CD4-positive, alpha-beta T cell treated with Interleukin-15 for 4 hours (primary cell): ENCODE results near the gene PKNOX1.
"Not testable (repeated sequence)": the region's sequence is repeated elsewhere in the genome, so short reads cannot be mapped to it uniquely, and the experiment has no call there.

Experiments
- DNase-seq: peaks from one replicate; pipeline ENCODE4 v3.0.0-alpha.2; 2020; ENCODE audit warnings: low spot score

Gene PKNOX1

DNA sequence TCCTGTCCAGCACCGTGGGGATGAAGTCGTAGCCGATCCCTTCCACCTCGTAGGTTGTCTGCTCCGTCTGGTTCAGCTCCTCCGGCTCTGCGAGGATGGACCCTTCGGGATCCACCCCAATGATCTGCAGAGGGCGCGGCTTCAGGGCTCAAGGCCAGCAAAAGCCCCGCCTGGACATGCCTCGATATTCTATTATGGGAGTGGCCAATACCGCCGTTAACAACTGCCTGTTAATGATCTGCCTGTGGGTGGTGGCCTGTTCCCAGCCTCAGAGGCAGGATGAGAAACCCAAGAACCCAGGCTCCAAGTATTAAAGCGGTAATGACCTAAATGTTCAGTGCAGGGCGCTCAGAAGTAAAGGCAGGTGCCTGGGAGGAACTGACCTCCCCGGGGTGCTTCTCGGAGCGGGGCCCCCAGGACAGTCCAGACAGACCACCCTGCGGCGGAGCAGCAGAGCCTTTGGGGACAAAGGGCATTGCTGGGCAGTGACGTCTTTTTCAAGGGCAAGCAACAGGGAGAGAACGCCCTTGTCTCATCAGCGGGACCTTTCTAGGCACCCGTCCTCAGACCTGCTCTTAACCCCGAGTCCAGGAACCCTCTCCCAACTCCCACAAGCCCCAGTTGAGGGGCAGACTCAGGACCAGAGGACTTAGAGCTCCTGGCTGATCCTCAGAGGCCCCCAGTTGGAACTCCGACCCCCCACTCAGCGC is 88.7 kb downstream of the PKNOX1 start:
- DNase-seq: not testable (repeated sequence)

DNA sequence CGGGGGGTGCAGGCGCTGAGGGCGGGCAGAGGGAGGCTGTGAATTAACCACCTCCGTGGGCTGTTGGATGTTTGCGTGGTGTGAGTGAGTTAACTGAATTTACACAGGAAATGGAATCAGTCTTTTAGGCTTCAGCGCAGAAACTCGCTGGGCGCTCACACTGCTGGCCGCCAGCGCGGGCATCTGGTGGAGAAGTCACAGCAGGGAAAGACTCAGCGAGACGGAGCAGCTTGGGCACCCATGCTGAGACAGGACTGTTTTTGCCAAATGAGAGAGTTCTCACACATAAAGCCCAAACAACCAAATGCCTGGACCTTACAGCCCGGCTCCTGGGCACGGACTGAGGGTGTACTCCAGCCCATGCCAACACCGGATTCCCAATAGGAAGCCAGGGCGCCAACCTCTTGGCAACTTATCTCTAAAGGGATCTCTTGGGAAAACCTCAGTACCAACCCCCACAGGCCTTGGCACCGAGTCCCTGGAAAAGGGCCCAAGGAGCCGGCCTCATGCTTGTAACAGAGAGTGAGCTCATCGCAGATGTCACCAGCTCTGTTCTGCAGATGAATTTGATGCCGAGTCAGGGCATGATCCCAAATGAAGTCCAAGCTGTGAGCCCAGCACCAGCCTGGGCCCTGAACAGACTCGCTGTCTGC is 90.0 kb downstream of the PKNOX1 start:
- not testable (repeated sequence) for DNase-seq

DNA sequence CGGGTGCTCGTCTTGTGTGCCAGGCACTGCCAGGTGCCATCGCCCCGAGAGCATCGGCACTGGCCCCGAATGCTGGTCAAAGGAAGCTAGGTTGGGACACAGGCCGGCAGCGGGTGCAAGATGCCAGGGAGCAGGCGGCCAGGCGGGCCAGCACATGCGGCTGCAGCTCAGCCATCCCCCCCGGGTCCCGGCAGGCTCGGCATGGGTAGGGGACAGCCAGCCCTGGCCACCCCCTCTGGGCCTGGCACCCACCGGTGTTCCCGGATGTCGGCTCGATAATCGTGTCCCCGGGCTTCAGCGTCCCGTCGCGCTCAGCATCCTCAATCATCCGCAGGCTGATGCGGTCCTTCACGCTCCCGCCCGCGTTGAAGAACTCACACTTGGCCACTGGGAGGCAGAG is 91.6 kb downstream of the PKNOX1 start:
- DNase-seq: not testable (repeated sequence)

DNA sequence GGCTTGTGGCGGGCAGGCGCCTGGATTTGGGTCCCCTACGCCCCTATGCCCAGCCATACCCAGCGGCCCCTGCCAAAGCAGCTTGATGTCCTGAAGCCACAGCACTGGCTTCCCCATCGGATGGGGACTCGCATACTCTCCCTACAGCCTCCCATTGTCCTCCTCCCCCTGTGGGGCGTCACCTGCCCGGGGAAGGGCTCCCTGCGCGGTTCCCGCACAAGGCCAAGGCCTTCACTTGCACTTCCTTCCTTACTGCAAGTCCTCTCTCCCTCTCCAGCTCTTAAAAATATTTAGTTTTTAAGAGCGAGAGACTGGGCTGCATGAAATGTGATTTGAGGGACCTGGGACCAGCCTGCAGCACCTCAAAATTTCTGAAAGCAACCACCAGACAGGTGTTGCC is 92.3 kb downstream of the PKNOX1 start:
- DNase-seq: not testable (repeated sequence)

DNA sequence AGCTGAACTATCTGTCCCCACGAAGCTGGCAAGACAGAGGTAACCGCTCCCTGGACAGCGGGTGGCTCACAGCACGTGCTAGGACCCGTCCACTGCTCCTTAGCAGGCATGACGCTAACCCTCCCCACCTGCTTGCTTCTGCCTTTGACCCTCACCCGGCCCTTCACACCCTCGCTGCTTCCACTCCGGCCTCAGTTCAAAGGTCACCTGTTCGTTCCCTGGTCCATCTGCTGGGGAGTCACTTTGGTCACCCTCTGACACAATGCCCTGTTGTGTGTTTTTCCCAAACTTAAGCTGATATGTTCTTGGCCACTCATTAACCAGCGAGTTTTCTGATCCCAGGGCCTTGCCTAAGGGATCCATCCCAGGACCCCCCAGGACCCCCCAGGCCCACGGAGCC is 93.7 kb downstream of the PKNOX1 start:
- not testable (repeated sequence) for DNase-seq

DNA sequence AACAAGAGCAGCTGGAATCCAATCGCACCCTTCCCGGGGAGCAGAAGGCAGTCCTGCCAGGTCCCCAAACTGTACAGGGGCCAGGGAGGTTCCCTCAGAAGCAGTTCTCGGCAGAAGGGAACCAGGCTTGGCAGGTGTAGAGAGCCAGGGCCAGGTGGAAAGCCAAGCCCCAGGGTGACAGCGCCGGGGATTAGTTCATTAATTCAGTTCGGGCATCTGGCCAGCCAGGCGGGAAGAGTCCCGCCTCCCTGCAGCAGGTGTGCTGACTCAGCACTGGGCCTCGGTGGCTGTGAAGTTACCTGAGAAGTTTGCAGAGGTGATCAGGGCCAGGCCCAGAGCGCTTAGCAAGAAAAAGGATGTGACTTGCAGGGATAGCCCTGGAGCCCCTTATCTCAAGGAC is 95.3 kb downstream of the PKNOX1 start:
- not testable (repeated sequence) for DNase-seq

DNA sequence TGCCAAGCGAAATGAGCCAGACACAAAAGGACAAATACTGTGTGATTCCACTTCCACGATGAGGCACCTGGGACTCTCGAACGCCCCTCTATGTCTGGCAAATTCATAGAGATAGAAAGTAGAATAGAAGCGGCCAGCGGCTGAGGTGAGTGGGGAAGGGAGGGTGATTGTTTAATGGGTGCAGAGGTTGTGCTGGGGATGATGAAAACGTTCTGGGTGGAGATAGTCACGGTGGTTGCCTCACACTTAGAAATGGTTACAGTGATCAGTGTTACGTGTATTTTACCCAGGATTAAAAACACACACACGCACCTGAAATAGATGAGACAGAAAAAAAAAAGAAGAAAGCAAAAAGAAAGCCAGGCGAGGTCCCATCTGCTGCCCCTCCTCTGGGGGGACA is 98.4 kb downstream of the PKNOX1 start:
- not testable (repeated sequence) for DNase-seq

DNA sequence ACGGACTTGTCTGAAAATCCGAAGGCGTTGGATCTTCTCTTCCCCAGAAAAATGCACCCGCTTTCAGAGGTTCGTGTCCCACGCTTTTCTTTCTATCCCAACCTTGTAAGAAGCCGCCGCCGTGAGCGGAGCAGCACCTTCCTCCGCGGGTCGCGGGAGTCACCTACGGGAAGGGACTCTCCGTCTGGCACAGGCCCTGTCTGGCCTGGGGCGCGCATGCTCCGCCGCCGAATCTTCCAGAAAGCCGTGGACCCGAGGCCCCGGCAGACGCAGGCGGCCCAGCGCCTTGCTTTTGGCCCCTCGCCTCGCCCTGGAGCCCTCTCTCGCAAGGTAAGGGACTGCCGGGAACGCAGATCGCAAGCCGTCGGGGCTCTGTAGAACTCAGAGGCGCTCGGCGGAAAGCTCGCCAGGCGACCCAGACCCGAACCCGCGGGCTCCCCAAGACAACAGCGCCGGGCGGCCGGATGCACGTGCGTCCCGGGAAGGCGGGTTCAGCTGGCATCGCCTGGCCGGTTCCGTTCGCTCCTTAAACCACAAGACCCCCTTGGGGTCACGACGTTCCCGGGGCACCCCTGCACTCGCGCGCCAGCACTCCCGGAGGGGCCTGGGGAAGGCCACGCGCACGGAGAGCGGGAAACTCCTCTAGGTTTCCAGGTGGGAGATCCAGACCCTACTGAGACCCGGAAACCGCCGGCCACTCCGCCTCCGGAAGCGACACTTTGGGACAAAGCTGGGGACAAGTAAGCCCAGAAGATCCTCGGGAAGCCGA is 100.2 kb downstream of the PKNOX1 start:
- DNase-seq: not testable (repeated sequence)

DNA sequence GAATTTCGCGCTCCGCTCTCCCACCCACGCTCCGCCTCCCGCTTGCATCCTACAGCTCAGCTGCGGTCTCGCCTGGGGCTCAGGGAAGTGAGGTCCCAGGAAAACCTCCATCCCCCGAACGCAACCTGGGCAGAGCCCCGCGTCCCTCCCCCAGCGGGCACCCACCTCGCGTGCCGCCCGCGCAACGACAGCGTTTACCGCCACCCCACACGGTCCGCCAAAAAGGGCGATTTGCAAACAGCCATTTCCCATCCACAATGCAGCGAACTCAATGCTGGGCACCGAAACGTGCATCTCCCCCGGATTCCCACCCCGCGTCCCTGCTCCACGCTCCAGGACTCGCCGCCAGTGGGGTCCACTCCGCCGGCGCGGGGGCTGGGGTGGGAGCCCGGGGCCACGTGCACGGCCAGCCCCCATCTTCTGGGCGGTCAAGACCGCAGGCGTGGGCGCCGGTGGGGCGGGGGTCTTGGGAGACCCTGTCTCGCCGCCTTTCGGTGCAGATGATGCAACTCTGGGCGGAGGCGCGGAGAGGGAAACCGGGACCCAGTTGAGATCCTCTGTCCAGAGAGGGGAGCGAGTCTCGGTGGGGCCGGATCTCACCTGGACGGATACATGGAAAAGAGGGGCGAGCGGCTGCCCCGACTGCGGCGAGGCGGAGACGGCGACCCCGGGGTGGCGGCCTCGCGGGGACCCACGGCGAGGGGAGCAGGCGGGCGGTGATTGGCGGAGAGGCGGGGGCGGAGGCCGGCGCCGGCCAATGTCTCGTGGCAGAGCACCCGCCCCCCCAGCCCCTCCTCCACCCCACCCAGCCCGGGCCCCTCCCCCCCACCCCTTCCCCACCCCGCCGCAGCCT is 101.0 kb downstream of the PKNOX1 start, which contains the start of gene CBS:
Gene CBS, minus strand, starts transcription at position 666 of the 853 bp plus-strand sequence. CDS start 3,642 bp downstream, outside the sequence.
- DNase-seq: not testable (repeated sequence)

DNA sequence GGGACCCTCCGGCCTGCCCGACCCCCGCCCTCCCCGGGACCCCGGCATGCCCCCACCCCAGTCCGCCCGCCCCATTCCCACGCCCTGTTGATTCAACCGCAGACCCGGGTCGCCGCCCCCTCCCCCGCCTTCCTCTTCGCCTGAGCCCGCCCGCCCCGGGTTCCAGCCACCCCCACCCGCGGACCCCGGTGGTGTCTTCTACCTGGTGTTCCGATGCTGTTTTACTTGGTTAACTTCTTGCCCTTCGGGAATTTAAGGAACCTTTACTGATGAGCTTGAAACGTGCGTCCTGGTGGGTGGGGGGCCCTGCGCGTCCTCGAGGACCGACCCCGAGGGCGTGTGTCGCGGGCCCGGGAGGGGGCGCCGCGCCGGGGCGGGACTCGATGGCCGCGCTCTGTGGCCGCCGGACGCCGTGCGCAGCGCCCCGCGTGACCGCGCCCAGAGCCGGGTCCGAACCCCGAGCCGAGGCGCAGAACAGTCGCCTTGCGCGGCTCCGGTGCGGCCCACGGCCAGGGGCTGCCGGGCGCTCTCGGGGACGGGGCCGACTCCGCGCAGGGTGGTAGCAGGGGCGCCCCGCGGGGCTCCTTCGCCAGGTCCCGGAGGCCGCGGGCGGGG is 101.8 kb downstream of the PKNOX1 start:
- DNase-seq: not testable (repeated sequence)

DNA sequence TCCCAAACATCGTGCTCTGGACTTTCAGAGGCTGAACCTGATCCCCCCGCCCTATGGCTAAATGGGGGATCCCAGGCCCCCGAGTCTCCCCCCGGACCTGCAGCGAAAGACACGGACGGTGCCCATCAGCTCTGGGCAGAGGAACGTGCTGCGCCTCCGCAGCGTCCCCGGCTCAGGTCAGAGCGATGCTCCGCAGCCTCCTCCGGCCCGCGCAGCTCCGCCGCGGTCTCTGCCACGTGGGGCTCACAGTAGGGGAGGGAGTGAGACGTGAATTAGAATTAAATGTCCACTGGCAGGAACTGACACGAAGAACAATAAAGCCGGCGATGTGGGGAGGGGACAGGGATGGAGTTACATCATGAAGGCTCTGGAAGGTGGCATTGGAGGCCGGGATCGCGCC is 102.3 kb downstream of the PKNOX1 start:
- DNase-seq: not testable (repeated sequence)

DNA sequence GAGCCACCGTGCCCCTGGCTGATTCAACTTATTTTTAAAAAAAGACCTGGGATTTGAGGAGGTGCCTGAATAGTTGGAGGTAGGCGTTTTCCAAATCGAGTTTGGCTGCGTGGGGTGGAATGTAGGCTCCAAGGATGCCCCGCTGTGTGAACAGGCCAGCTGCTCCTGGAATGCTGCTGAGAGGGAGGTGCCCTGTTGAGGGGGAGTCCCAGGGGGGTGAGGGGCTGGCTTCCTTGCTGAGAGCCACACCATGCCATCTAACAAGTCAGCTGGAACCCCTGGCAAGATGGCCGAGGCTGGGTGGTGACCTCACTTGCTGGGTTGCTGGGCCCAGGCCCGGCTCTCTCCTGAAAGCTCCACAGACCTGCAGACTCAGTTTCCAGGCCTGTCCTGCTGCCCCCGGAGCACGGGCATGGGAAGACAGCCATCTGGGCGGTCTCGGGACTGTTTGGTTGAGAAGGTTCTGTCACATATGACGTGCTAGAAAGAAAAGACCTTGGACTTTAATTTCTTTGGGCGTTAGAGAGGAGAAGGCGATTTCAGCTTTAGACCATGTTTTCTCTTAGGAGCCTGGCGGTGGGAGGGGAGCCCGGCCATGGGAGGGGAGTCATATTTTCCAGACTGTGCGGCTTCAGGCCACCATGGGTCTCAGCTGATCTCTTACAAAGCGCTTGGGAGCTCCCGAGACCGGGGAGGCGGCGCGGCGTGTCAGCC is 108.4 kb downstream of the PKNOX1 start:
- DNase-seq: not testable (repeated sequence)
